Measurements from ENCODE around the gene ARSA.
"Not testable (repeated sequence)": the region's sequence is repeated elsewhere in the genome, so short reads cannot be mapped to it uniquely, and the experiment has no call there.

The ARSA gene

GRCh38 chr22:50665738-50666137 is 37.8 kb upstream of the ARSA start:
- DNase-seq (ENCODE audit: low read depth), result no peak
- no peak overlapping the region for H3K4me3 ChIP-seq (ENCODE audit: low read depth, low read length)
- no peak for TF ChIP-seq CTCF (IDR thresholded peaks at IDR 0.05; ENCODE audit: low read depth, low read length, missing control alignments)

- no peak for DNase-seq (ENCODE audit: low read depth)
- no peak overlapping the region for H3K4me3 ChIP-seq (ENCODE audit: low read depth, low read length)
- TF ChIP-seq CTCF (IDR thresholded peaks at IDR 0.05; ENCODE audit: low read depth, low read length, missing control alignments), result no peak
These were observed 37.3 kb upstream of the ARSA start for GRCh38 chr22:50665212-50665611.

- no peak for TF ChIP-seq CTCF (IDR thresholded peaks at IDR 0.05; ENCODE audit: low read depth, low read length, missing control alignments)
- no peak for DNase-seq (ENCODE audit: low read depth)
These were observed 32.4 kb upstream of the ARSA start for GRCh38 chr22:50660306-50660705.

GRCh38 chr22:50659711-50660110 is 31.8 kb upstream of the ARSA start:
- not testable (repeated sequence) for DNase-seq (ENCODE audit: low read depth); H3K4me3 ChIP-seq (ENCODE audit: low read depth, low read length)

More at GRCh38 chr22:50660306-50660705, 32.4 kb upstream of the ARSA start:
- H3K4me3 ChIP-seq (ENCODE audit: low read depth, low read length), result no peak overlapping the region

GRCh38 chr22:50657925-50658324 is 30.0 kb upstream of the ARSA start:
- TF ChIP-seq CTCF (IDR thresholded peaks at IDR 0.05; ENCODE audit: low read depth, low read length, missing control alignments), result no peak
- DNase-seq (ENCODE audit: low read depth), result no peak
- H3K4me3 ChIP-seq (ENCODE audit: low read depth, low read length), result no peak overlapping the region

GRCh38 chr22:50656122-50657070 is 28.4 kb upstream of the ARSA start:
- no peak for DNase-seq (ENCODE audit: low read depth)
- TF ChIP-seq CTCF (IDR thresholded peaks at IDR 0.05; ENCODE audit: low read depth, low read length, missing control alignments), result no peak

GRCh38 chr22:50654664-50655063 is 26.7 kb upstream of the ARSA start:
- not testable (repeated sequence) for H3K4me3 ChIP-seq (ENCODE audit: low read depth, low read length); DNase-seq (ENCODE audit: low read depth)

More at GRCh38 chr22:50656122-50657070, 28.4 kb upstream of the ARSA start:
- no peak overlapping the region for H3K4me3 ChIP-seq (ENCODE audit: low read depth, low read length)

- H3K4me3 ChIP-seq (ENCODE audit: low read depth, low read length), result no peak overlapping the region
- DNase-seq (ENCODE audit: low read depth), result no peak
- no peak for TF ChIP-seq CTCF (IDR thresholded peaks at IDR 0.05; ENCODE audit: low read depth, low read length, missing control alignments)
These were observed 25.3 kb upstream of the ARSA start for GRCh38 chr22:50653256-50653655.

- H3K4me3 ChIP-seq (ENCODE audit: low read depth, low read length); DNase-seq (ENCODE audit: low read depth): not testable (repeated sequence)
These were observed 15.8 kb upstream of the ARSA start for GRCh38 chr22:50643821-50644101.

GRCh38 chr22:50643021-50643820 is 15.3 kb upstream of the ARSA start:
- DNase-seq (ENCODE audit: low read depth); H3K4me3 ChIP-seq (ENCODE audit: low read depth, low read length): not testable (repeated sequence)
